CD14-positive monocyte (primary cell): ENCODE results near the gene GPC5. TPM values are rescaled to one million over a fixed set of nuclear protein-coding genes. Genes with fewer than 3 reads are reported as not detected.

Experiments
- DNase-seq, 3 donors: peaks; one replicate each; pipeline ENCODE4 v3.0.0-alpha.2; 2011 to 2022
- H2AFZ ChIP-seq: 2 replicates; pipeline ENCODE4 v1.6.0; 2012; ENCODE audit warnings: mild to moderate bottlenecking, low read depth, low read length, inconsistent platforms; ENCODE audit not compliant: insufficient read depth, poor library complexity, severe bottlenecking
- H3K27ac ChIP-seq, 2 donors: 1 replicate in 1 of 2; 2 replicates in 1 of 2; pipeline ENCODE4 v1.5.1; 2012 to 2013; ENCODE audit warnings: low read length in 2 of 2, control low read depth in 1 of 2, inconsistent platforms in 1 of 2, low read depth in 1 of 2, mild to moderate bottlenecking in 1 of 2
- H3K27me3 ChIP-seq, 2 donors: one replicate each; pipeline versions ENCODE4 v1.6.0 to v1.6.1; 2011 to 2013; ENCODE audit warnings: low read length in 2 of 2; ENCODE audit not compliant: control insufficient read depth in 2 of 2, insufficient read depth in 2 of 2
- H3K36me3 ChIP-seq, 2 donors: replicated peaks in 1 of 2; 1 replicate in 1 of 2; 2 replicates in 1 of 2; pipeline versions ENCODE4 v1.5.1 to v1.6.1; 2012 to 2013; ENCODE audit warnings: low read length in 2 of 2, control low read depth in 1 of 2, inconsistent platforms in 1 of 2, mild to moderate bottlenecking in 1 of 2; ENCODE audit not compliant: insufficient read depth in 2 of 2, control insufficient read depth in 1 of 2
- H3K4me1 ChIP-seq, 2 donors: 1 replicate in 1 of 2; 2 replicates in 1 of 2; pipeline versions ENCODE4 v1.5.1 to v1.6.1; 2012 to 2013; ENCODE audit warnings: low read length in 2 of 2, control low read depth in 1 of 2, inconsistent platforms in 1 of 2, mild to moderate bottlenecking in 1 of 2, moderate library complexity in 1 of 2; ENCODE audit not compliant: insufficient read depth in 2 of 2, control insufficient read depth in 1 of 2
- H3K4me2 ChIP-seq: replicated peaks from 2 replicates; pipeline ENCODE3; 2012; ENCODE audit warnings: low read length, moderate library complexity, mild to moderate bottlenecking; ENCODE audit not compliant: poor library complexity, severe bottlenecking; ENCODE audit errors: extremely low read depth
- H3K4me3 ChIP-seq, 3 experiments: fragments of 200-600 bp in 1 of 3; sonication (generic) in 1 of 3; replicated peaks in 1 of 3; 1 replicate in 2 of 3; 2 replicates in 1 of 3; pipeline ENCODE4 v1.5.1; 2011 to 2013; ENCODE audit warnings: low read length in 3 of 3, mild to moderate bottlenecking in 3 of 3, control low read depth in 2 of 3, low read depth in 2 of 3, inconsistent platforms in 1 of 3, moderate library complexity in 1 of 3
- H3K79me2 ChIP-seq: 2 replicates; pipeline ENCODE4 v1.6.0; 2012; ENCODE audit warnings: mild to moderate bottlenecking, control low read depth, inconsistent platforms, low read length, moderate library complexity; ENCODE audit not compliant: insufficient read depth
- H3K9ac ChIP-seq: 2 replicates; pipeline ENCODE4 v1.6.0; 2017; ENCODE audit warnings: low read length, mild to moderate bottlenecking; ENCODE audit not compliant: insufficient read depth, poor library complexity, severe bottlenecking
- H3K9me3 ChIP-seq, 2 donors: replicated peaks in 1 of 2; 1 replicate in 1 of 2; 2 replicates in 1 of 2; pipeline versions ENCODE4 v1.5.1 to v1.6.1; 2012 to 2013; ENCODE audit warnings: low read length in 2 of 2, control low read depth in 1 of 2; ENCODE audit not compliant: control insufficient read depth in 1 of 2, insufficient read depth in 1 of 2
- H4K20me1 ChIP-seq: 2 replicates; pipeline ENCODE4 v1.6.0; 2012; ENCODE audit warnings: mild to moderate bottlenecking, low read length, control low read depth, moderate library complexity; ENCODE audit not compliant: insufficient read depth
- H3K27ac Mint-ChIP-seq, 7 donors: one replicate each; pipeline ENCODE4 v1.8.0; 2020; ENCODE audit warnings: mild to moderate bottlenecking in 7 of 7, mixed read lengths in 7 of 7, moderate library complexity in 6 of 7, inconsistent platforms in 2 of 7
- H3K27me3 Mint-ChIP-seq, 3 donors: one replicate each; pipeline ENCODE4 v1.8.0; 2021 to 2022; ENCODE audit warnings: low read depth in 3 of 3, mild to moderate bottlenecking in 3 of 3, mixed read lengths in 3 of 3, moderate library complexity in 3 of 3, inconsistent platforms in 1 of 3
- H3K36me3 Mint-ChIP-seq, 2 donors: one replicate each; pipeline ENCODE4 v1.8.0; 2020; ENCODE audit warnings: mixed read lengths in 2 of 2, inconsistent platforms in 1 of 2, mild to moderate bottlenecking in 1 of 2
- H3K4me1 Mint-ChIP-seq: one replicate; pipeline ENCODE4 v1.8.0; 2020; ENCODE audit warnings: mild to moderate bottlenecking, mixed read lengths
- H3K4me3 Mint-ChIP-seq, 2 donors: one replicate each; pipeline ENCODE4 v1.8.0; 2020; ENCODE audit warnings: mild to moderate bottlenecking in 2 of 2, mixed read lengths in 2 of 2, moderate library complexity in 1 of 2
- H3K9me3 Mint-ChIP-seq, 7 donors: one replicate each; pipeline ENCODE4 v1.8.0; 2020 to 2022; ENCODE audit warnings: mixed read lengths in 7 of 7, mild to moderate bottlenecking in 6 of 7, moderate library complexity in 6 of 7, inconsistent platforms in 2 of 7
- CTCF ChIP-seq: fragments of 200-600 bp; IDR thresholded peaks from one replicate; pipeline ENCODE4 v1.8.0; 2022; ENCODE audit warnings: antibody characterized with exemption, mild to moderate bottlenecking
- WGBS: methylation state at CpG from one replicate; pipeline ENCODE4 v1.1.5; 2013; ENCODE audit warnings: missing lambda C conversion rate; ENCODE audit not compliant: insufficient coverage; 5-methylcytosine and 5-hydroxymethylcytosine counted together
- intact Hi-C, 2 donors: fragments of 100-400 bp; cut with micrococcal nuclease; formaldehyde crosslinking; loops; one replicate each; pipeline versions ENCODE4 v1.15.0 to v1.15.1; 2023
- polyA plus RNA-seq, 3 donors: library from polyadenylated mRNA; depleted of rRNA in 1 of 3; unstranded in 2 of 3; stranded (reverse) in 1 of 3; fragments of 300-500 nt in 2 of 3; fragments of >200 nt in 1 of 3; fragmentation: Illumina TruSeq in 2 of 3; gene quantifications; 1 replicate in 2 of 3; 2 replicates in 1 of 3; pipeline ENCODE4 v1.2.3, GENCODE V29; 2012 to 2021

The GPC5 gene
- polyA plus RNA-seq, 3 donors: not detected

GRCh38 chr13:91744284-91744683, 345.9 kb downstream of the GPC5 start:
- H3K9ac ChIP-seq: no peak overlapping the region
- no peaks in the 10 kb centered on the region for H3K27me3 ChIP-seq
- intact Hi-C loops: no loop called here
- no peak overlapping the region for H2AFZ ChIP-seq
- H3K79me2 ChIP-seq: no peaks in the 10 kb centered on the region
- Mint-ChIP-seq H3K36me3 (no peaks in the 10 kb centered on the region), H3K27ac (no peak overlapping the region), H3K4me1 (no peaks in the 10 kb centered on the region), H3K9me3 (peaks cover 0 to 4% (median 1%) of the 10 kb centered on the region in 7 donors), H3K27me3 (peaks cover 0 to 2% (median 0%) of the 10 kb centered on the region in 3 donors), H3K4me3 (no peak overlapping the region)
- no peaks in the 10 kb centered on the region for H3K4me1 ChIP-seq
- DNase-seq: no peak
- TF ChIP-seq CTCF: no peak
- no peak overlapping the region for H3K4me3 ChIP-seq
- H3K36me3 ChIP-seq: no peaks in the 10 kb centered on the region
- no peaks in the 10 kb centered on the region for H3K9me3 ChIP-seq
- no peaks in the 10 kb centered on the region for H4K20me1 ChIP-seq
- H3K4me2 ChIP-seq: no peak overlapping the region
- H3K27ac ChIP-seq: no peak overlapping the region

DNA sequence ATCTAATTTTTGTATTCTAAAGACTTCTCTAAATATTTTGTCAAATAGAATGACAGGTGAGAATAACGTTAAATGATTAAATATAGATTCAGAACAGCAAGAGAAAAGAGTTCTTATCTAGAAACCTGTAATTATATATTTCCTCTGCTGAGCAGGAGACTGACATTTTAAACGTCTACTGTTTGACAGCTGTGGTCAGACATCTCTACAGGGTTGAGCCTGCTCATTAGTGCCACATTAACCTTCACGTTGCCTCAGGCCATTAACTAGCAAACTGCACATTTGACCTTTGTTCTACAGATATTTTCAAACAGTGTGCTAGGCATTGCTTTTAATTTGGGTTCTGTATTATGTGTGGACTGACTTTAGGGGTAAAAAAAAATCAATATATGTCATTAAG, 347.5 kb downstream of the GPC5 start:
- Mint-ChIP-seq H3K36me3 (no peaks in the 10 kb centered on the region), H3K4me1 (no peaks in the 10 kb centered on the region), H3K27me3 (peaks cover 0 to 2% (median 0%) of the 10 kb centered on the region in 3 donors), H3K4me3 (no peak overlapping the region), H3K27ac (no peak overlapping the region), H3K9me3 (peaks cover 0 to 5% (median 2%) of the 10 kb centered on the region in 7 donors)
- Histone ChIP-seq H3K9me3 (no peaks in the 10 kb centered on the region), H2AFZ (no peak overlapping the region), H3K36me3 (no peaks in the 10 kb centered on the region), H3K27me3 (no peaks in the 10 kb centered on the region), H3K79me2 (no peaks in the 10 kb centered on the region), H3K4me1 (no peaks in the 10 kb centered on the region), H3K4me2 (no peak overlapping the region), H3K9ac (no peak overlapping the region), H4K20me1 (no peaks in the 10 kb centered on the region), H3K4me3 (no peak overlapping the region), H3K27ac (no peak overlapping the region)
- no peak for DNase-seq
- no peak for TF ChIP-seq CTCF
- intact Hi-C loops: no loop called here
- WGBS: 33% methylated on average over 1 of the region's 3 CpGs
